ENCODE measurements around the gene STAT3.

- TF ChIP-seq, protein P1, sequence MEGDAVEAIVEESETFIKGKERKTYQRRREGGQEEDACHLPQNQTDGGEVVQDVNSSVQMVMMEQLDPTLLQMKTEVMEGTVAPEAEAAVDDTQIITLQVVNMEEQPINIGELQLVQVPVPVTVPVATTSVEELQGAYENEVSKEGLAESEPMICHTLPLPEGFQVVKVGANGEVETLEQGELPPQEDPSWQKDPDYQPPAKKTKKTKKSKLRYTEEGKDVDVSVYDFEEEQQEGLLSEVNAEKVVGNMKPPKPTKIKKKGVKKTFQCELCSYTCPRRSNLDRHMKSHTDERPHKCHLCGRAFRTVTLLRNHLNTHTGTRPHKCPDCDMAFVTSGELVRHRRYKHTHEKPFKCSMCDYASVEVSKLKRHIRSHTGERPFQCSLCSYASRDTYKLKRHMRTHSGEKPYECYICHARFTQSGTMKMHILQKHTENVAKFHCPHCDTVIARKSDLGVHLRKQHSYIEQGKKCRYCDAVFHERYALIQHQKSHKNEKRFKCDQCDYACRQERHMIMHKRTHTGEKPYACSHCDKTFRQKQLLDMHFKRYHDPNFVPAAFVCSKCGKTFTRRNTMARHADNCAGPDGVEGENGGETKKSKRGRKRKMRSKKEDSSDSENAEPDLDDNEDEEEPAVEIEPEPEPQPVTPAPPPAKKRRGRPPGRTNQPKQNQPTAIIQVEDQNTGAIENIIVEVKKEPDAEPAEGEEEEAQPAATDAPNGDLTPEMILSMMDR (IDR thresholded peaks at IDR 0.05), result no peak
- no peak for TF ChIP-seq POLR2A (IDR thresholded peaks at IDR 0.05)
- no peak for TF ChIP-seq POLR2AphosphoS5 (IDR thresholded peaks at IDR 0.05)
- no peak for TF ChIP-seq EP300 (IDR thresholded peaks at IDR 0.05)
Observed at GRCh38 chr17:42410319-42410685, 22.1 kb upstream of the STAT3 start.

All from sigmoid colon (tissue), 4 donors.